Adrenal gland (tissue), 12 donors: ENCODE measurements around the gene ASTN1. TPM values are rescaled to one million over a fixed set of nuclear protein-coding genes. Genes with fewer than 3 reads are reported as not detected.

ENCODE experiments used
- DNase-seq, 7 donors: peaks; one replicate each; pipeline ENCODE4 v3.0.0-alpha.2; 2019 to 2020
- H3K27ac ChIP-seq, 5 donors: fragments of 200-600 bp; sonication (generic) in 4 of 5; 1 replicate in 3 of 5; 2 replicates in 2 of 5; pipeline versions ENCODE4 v1.5.1 to v1.8.0; 2016 to 2020; ENCODE audit warnings: mild to moderate bottlenecking in 1 of 5
- H3K27me3 ChIP-seq: fragments of 200-600 bp; 2 replicates; pipeline ENCODE4 v1.8.0; 2021
- H3K36me3 ChIP-seq, 2 donors: fragments of 200-600 bp; replicated peaks in 1 of 2; 1 replicate in 1 of 2; 2 replicates in 1 of 2; pipeline versions ENCODE4 v1.5.1 to v1.8.0; 2018 to 2022
- H3K4me1 ChIP-seq, 2 donors: fragments of 200-600 bp; replicated peaks in 1 of 2; 1 replicate in 1 of 2; 2 replicates in 1 of 2; pipeline versions ENCODE4 v1.5.1 to v1.8.0; 2018 to 2021
- H3K4me3 ChIP-seq, 4 donors: fragments of 200-600 bp; sonication (generic) in 3 of 4; one replicate each; pipeline ENCODE4 v1.5.1; 2016 to 2018
- H3K9me3 ChIP-seq, 3 donors: fragments of 200-600 bp; sonication (generic) in 1 of 3; replicated peaks in 1 of 3; 1 replicate in 2 of 3; 2 replicates in 1 of 3; pipeline versions ENCODE4 v1.5.1 to v1.8.0; 2016 to 2021
- POLR2A ChIP-seq, 2 donors: fragments of 450-650 bp; IDR thresholded peaks; one replicate each; pipeline ENCODE4 v1.6.1; 2017; ENCODE audit warnings: antibody characterized with exemption in 2 of 2, mild to moderate bottlenecking in 2 of 2, moderate library complexity in 1 of 2
- WGBS, 4 donors: extraction: QIAGEN DNeasy Blood & Tissue Kit in 2 of 4; methylation state at CpG; one replicate each; pipeline versions ENCODE4 v1.1.5 to v1.1.7; 2013 to 2017; 5-methylcytosine and 5-hydroxymethylcytosine counted together
- intact Hi-C, 2 donors: fragments of 100-400 bp; cut with DNase I; formaldehyde crosslinking; loops; one replicate each; pipeline versions ENCODE4 v1.14.1 to v1.15.0; 2022 to 2023
- polyA plus RNA-seq, 3 donors: library from polyadenylated mRNA; stranded (reverse); fragments of 200-250 nt in 2 of 3; fragments of 350-450 nt in 1 of 3; fragmentation: Illumina TruSeq in 1 of 3; extraction: RNeasy Lipid Tissue Mini Kit (QIAGEN cat#74804) in 1 of 3; gene quantifications; one replicate each; pipeline ENCODE4 v1.2.3, GENCODE V29; 2013 to 2014
- total RNA-seq, 9 donors: library from RNA; depleted of rRNA in 4 of 9; stranded (reverse); fragments of >200 nt in 4 of 9; fragments of 120-200 nt in 1 of 9; fragmentation: NEBNext Ultra II Directional in 1 of 9; extraction: Animal tissue kit (Norgen Biotek cat#: 25700) in 1 of 9; gene quantifications; one replicate each; pipeline versions ENCODE4 v1.1.0 to v1.2.4, GENCODE V29; 2013 to 2023
- TF ChIP-seq, protein P1 (sequence below), 6 experiments: fragments of 450-650 bp in 4 of 6; fragments of 200-600 bp in 2 of 6; sonication (generic) in 1 of 6; IDR thresholded peaks; 1 replicate in 5 of 6; 2 replicates in 1 of 6; pipeline versions ENCODE4 v1.5.1 to v1.8.0; 2016 to 2021; ENCODE audit warnings: antibody characterized with exemption in 6 of 6, mild to moderate bottlenecking in 2 of 6, moderate library complexity in 1 of 6
- donor health status: healthy with polysubstance abuse.
- donor health status: Bipolar disorder and iron deficiency.
- donor health status: DM: yes; HTN: yes; CAD: no.
- donor health status: DM: no; HTN: no; CAD: no.
- donor health status: DM: no; HTN: no; CAD: no.
- donor health status: DM: yes; HTN: yes; CAD: no.

Gene ASTN1
- total and polyA plus RNA-seq, 12 donors, result 7.7 to 58.6 (median 40.7) TPM

DNA sequence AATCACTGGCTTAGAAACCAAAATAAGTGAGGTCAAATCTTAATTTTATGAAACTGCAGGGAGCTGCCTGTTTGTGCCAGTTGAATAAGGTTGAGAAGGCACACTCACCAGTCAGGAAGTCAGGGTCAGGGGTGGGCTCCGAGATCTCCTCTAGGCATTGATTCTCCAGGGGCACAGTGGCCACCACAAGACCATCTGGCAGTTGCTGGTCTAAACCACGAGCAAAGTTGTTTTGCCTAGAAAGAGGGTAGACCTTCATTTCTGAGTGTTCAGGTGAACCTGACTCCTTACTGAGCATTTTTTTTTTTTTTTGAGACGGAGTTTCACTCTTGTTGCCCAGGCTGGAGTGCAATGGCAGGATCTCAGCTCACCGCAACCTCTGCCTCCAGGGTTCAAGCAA, 220.7 kb downstream of the ASTN1 start:
- Histone ChIP-seq H3K4me1 (no peaks in the 10 kb centered on the region), H3K27ac (no peak overlapping the region), H3K36me3 (no peaks in the 10 kb centered on the region), H3K9me3 (no peaks in the 10 kb centered on the region), H3K4me3 (no peak overlapping the region), H3K27me3 (no peaks in the 10 kb centered on the region)
- intact Hi-C loops, result no loop called here
- TF ChIP-seq, protein P1, sequence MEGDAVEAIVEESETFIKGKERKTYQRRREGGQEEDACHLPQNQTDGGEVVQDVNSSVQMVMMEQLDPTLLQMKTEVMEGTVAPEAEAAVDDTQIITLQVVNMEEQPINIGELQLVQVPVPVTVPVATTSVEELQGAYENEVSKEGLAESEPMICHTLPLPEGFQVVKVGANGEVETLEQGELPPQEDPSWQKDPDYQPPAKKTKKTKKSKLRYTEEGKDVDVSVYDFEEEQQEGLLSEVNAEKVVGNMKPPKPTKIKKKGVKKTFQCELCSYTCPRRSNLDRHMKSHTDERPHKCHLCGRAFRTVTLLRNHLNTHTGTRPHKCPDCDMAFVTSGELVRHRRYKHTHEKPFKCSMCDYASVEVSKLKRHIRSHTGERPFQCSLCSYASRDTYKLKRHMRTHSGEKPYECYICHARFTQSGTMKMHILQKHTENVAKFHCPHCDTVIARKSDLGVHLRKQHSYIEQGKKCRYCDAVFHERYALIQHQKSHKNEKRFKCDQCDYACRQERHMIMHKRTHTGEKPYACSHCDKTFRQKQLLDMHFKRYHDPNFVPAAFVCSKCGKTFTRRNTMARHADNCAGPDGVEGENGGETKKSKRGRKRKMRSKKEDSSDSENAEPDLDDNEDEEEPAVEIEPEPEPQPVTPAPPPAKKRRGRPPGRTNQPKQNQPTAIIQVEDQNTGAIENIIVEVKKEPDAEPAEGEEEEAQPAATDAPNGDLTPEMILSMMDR (IDR thresholded peaks at IDR 0.05), result no peak
- no peak for TF ChIP-seq POLR2A (IDR thresholded peaks at IDR 0.05)
- WGBS, 4 donors, result 80 to 93% (median 87%) methylated on average over 4 of the region's 4 CpGs
- DNase-seq, result no peak

DNA sequence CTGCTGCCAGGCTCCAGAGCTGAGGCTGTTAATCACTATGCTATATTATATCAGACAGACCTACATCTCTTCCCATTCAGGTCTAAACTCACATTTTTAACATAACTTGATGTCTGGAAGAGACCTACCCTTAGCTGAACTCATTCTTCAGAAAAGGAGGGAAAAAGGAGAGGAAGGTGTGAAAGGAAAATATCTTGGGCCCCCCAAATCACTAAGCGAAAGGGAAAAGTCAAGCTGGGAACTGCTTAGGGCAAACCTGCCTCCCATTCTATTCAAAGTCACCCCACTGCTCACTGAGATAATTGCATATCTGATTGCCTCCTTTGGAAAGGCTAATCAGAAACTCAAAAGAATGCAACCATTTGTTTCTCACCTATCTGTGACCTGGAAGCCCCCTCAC, 222.2 kb downstream of the ASTN1 start:
- H3K4me1 ChIP-seq, result no peaks in the 10 kb centered on the region
- DNase-seq, result no peak
- H3K9me3 ChIP-seq, result no peaks in the 10 kb centered on the region
- H3K4me3 ChIP-seq, result no peak overlapping the region
- 90 to 98% (median 93%) methylated on average over 1 of the region's 1 CpG for WGBS, 4 donors
- H3K27me3 ChIP-seq, result no peaks in the 10 kb centered on the region
- intact Hi-C loops, result no loop called here
- TF ChIP-seq POLR2A (IDR thresholded peaks at IDR 0.05), result no peak
- TF ChIP-seq, protein P1 (IDR thresholded peaks at IDR 0.05), result no peak
- H3K36me3 ChIP-seq, result no peaks in the 10 kb centered on the region
- H3K27ac ChIP-seq, result no peak overlapping the region

DNA sequence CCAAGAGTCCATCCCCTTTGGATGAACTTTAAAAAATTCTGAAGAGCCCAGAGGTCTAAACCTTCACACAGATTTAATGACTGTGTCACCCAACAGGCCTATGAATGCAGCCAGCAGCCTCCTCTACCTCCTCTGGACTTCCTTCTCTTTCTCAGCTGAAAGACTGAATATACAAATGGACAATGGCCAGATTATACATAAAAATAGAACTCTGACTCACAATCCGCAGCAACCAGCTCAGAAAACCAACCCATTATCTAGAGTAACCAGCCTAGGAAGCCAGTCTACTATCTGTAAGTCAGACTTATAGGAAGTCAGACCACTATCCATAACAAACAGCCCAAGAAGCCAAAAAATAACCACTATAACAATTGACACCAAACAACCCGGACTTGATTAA, 224.5 kb downstream of the ASTN1 start:
- intact Hi-C loops, result no loop called here
- Histone ChIP-seq H3K4me1 (no peaks in the 10 kb centered on the region), H3K27me3 (no peaks in the 10 kb centered on the region), H3K4me3 (no peak overlapping the region), H3K9me3 (no peaks in the 10 kb centered on the region), H3K36me3 (no peaks in the 10 kb centered on the region), H3K27ac (no peak overlapping the region)
- no peak for DNase-seq
- 56 to 69% (median 62%) methylated on average over 2 of the region's 2 CpGs for WGBS, 4 donors
- TF ChIP-seq, protein P1 (IDR thresholded peaks at IDR 0.05), result no peak
- no peak for TF ChIP-seq POLR2A (IDR thresholded peaks at IDR 0.05)

DNA sequence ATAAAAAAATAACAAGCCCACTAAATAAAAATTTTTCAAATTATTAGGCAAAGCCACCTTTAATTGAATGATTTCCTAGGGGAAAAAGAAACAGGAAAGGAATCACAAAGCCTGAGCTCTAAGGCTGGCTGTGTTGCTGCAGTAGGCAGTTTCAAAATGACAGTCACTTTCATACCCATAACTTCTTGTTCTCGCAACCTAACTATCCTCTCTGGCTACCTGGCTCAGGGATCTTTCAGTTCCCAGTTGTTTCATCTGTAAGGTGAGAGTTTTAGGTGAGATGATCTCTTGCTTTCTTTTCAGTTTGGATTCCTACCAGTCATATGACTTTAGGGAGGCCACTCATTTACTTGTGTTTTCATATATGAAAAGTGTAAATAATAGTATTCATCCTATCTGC, 226.1 kb downstream of the ASTN1 start:
- intact Hi-C loops, result no loop called here
- 83 to 97% (median 96%) methylated on average over 1 of the region's 1 CpG for WGBS, 4 donors
- TF ChIP-seq, protein P1 (IDR thresholded peaks at IDR 0.05), result no peak
- TF ChIP-seq POLR2A (IDR thresholded peaks at IDR 0.05), result no peak

More for the DNA sequence above, 226.1 kb downstream of the ASTN1 start:
- Histone ChIP-seq H3K27ac (no peak overlapping the region), H3K4me1 (no peaks in the 10 kb centered on the region), H3K27me3 (no peaks in the 10 kb centered on the region), H3K36me3 (no peaks in the 10 kb centered on the region), H3K9me3 (no peaks in the 10 kb centered on the region), H3K4me3 (no peak overlapping the region)
- no peak for DNase-seq
